ENCODE data around the gene NPBWR2.

DNA sequence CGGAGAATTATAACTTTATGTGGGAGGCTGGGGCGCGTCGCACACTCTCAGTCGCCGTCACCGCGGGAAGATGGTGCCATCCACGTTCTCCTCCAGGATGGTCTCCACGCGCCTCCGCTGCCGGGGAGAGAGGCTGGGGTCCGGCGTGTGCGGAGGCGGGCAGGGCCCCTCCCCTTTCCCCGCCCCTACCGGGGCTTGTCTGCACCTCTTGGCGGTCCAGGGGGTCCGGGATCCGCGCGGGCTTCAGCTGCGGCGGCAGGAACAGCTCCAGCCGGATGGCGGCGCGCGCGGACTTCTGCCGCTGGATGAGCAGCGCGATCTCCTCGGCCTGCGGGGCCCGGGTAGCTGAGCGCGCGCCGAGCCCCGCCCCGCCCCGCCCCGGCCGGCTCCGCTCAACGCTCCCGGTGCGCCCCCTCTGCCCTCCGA, 24.0 kb downstream of the NPBWR2 start:
- TF ChIP-seq ZFX (IDR thresholded peaks at IDR 0.05) (no peak), POLR2AphosphoS5 (IDR thresholded peaks at IDR 0.05; ENCODE audit: low read depth, low read length) (no peak), EZH2phosphoT487 (IDR thresholded peaks at IDR 0.05; ENCODE audit: borderline replicate concordance) (no peak), JUND (IDR thresholded peaks at IDR 0.05) (no peak), REST (IDR thresholded peaks at IDR 0.05; ENCODE audit: low read depth) (no peak), ZNF274 (IDR thresholded peaks at IDR 0.05; ENCODE audit: low read depth, low read length) (no peak), SIN3A (IDR thresholded peaks at IDR 0.05; ENCODE audit: low read depth) (no peak), YY1 (IDR thresholded peaks at IDR 0.05; ENCODE audit: extremely low read depth, insufficient replicate concordance, low read depth, low read length) (no peak), RAD21 (IDR thresholded peaks at IDR 0.05; ENCODE audit: low read depth) (no peak; the same call in 1 of the 2 replicates)
- TF ChIP-seq, protein P1, sequence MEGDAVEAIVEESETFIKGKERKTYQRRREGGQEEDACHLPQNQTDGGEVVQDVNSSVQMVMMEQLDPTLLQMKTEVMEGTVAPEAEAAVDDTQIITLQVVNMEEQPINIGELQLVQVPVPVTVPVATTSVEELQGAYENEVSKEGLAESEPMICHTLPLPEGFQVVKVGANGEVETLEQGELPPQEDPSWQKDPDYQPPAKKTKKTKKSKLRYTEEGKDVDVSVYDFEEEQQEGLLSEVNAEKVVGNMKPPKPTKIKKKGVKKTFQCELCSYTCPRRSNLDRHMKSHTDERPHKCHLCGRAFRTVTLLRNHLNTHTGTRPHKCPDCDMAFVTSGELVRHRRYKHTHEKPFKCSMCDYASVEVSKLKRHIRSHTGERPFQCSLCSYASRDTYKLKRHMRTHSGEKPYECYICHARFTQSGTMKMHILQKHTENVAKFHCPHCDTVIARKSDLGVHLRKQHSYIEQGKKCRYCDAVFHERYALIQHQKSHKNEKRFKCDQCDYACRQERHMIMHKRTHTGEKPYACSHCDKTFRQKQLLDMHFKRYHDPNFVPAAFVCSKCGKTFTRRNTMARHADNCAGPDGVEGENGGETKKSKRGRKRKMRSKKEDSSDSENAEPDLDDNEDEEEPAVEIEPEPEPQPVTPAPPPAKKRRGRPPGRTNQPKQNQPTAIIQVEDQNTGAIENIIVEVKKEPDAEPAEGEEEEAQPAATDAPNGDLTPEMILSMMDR (IDR thresholded peaks at IDR 0.05 in 2 of 3, conservative IDR thresholded peaks at IDR 0.05 in 1 of 3; ENCODE audit: borderline replicate concordance in 1 of 3, insufficient read depth in 1 of 3, low read depth in 2 of 3, low read length in 2 of 3) = peak in 2 of 3 experiments; percentile 34 to 37; a peak in 3 of 6 replicates
